Fibroblast of the conjunctiva (primary cell): ENCODE measurements around the gene MYLK.

Experiments used
- DNase-seq: peaks from one replicate; pipeline ENCODE4 v3.0.0-alpha.2; 2010; ENCODE audit warnings: low read depth

The MYLK gene

DNA sequence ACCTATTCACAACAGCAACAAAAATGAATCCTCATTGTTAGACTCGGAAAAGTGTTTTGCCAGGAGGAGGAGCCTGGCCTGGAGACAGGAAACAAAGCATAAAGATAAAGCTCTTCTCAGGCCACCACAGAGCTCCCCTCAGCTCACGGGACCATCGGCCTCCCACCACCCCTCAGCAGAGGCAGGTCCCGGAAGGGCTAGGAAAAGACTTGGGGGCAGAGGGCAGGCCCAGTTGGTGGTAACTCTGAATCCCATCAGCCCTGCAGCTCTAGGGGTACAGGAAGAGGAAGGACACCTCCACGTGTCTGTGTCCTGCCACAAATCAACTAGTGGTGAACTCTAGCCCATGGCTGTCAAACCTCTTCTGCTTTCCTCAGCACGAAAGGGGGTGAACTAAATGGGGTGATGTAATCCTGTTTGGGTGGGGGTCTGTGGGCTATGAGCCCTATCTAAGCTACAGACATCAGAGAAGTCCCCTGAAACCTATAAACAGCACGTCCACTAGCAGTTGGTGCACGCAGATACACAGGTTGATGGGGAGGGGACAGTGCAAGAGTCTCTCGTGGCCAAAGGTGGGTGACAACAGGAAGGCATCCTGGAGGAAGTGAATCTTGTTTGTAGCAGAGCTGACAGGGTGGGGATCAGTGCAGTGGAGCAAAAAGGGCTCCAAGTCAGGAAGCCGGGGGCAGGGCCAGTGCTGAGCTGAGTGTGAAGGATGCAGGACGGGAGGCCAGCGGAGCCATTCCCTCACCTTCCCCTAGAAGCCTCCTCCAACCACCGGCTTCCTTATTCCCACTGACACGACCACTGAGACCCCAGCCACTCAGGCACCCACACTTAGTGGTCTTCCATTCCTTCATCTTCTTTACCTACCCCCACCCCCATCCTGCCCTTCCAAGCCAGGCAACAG, 188.1 kb downstream of the MYLK start:
- no peak for DNase-seq

- DNase-seq = no peak
Observed at GRCh38 chr3:123695152-123695551, 189.0 kb downstream of the MYLK start.

- no peak for DNase-seq
Observed at GRCh38 chr3:123694366-123695087, 189.6 kb downstream of the MYLK start.

DNA sequence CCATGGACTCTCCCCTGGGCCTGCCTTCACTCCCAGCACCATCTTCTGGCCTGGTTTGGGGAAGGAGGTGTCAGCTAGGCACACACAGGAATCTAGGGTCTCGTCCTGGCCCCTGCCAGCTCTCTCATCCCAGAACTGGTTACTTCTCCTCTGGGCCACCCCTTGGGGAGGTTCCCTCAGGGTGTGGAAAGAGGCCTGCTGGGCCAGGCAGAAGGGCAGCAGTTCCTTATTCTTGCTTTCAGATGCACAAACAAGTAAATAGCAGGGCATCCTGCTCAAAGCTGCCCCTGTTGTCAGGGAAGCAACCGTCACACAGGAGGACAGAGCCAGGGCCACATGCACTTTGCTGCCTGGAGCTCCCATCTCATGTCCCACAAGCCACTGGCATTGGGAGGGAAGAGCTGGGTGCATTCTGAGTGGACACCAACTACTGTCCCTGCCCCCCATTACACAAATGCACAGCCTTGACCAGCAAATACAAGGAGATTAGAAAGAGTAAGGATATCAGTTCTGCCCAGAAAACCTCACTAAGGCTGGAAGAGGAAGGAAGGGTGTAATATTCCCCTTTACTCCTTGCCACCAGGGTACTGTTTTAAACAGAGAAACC, 190.4 kb downstream of the MYLK start:
- DNase-seq = no peak

DNA sequence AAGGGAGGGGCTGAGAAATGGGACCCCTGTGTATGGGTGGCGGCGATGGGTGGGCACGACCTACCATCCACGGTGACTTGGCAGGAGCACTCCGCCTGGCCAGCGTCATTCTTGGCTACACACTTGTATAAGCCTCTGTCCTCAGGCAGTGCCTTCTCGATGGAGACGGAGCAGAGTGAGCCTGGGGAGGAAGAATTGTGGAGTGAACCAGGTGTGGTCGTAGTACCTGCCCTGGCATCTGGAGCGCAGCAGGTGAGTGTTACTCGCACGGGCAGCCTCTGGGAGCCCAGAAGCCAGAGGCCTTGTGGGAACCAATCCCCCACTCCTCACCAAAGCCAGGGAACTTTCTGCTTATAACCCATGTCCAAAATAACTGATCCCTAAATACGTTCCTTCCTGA, 191.5 kb downstream of the MYLK start:
- DNase-seq = no peak

- no peak for DNase-seq
Observed at GRCh38 chr3:123692041-123692440, 192.1 kb downstream of the MYLK start.

GRCh38 chr3:123689831-123690230, 194.3 kb downstream of the MYLK start:
- no peak for DNase-seq

DNA sequence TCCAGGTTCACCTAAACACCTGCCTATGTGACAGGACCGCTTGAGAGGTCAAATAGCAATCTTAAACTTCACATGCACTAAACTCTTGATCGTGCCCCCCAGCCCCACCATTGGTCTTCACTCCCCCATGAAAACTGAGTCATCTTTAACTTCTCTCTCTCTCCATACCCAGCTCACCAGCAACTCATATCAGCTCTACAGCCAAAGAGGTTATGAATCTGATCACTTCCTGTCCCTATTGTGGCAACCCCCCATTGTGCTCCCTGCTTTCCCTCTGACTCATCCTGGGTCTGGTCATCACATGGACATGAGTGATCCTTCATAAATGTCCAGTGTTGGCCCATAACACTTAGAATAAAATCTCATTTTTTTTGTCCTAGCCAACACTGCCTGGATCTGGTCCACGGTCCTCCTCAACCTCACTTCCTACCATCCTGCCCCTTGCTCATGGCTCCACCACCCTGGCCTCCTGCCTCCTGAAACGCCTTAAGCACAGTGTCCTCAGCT, 195.8 kb downstream of the MYLK start:
- peak; percentile 75 for DNase-seq

DNA sequence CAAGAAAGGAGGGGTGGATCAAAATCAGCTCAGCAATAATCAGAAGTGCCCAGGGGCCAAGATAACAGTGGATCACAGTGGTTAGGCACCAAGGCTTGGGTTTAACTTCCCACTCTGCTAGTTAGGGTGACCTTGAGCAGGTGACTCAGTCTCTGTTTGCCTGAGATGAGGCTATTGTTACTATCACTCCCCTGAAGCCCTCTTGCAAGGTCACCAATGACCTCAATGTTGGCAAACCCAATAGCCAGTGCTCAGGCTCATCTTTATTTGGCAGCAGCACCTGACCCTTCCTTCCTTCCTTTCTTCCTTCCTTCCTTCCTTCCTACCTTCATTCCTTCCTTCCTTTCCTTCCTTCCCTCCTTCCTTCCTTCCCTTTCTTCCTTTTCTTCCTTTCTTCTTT, 196.8 kb downstream of the MYLK start:
- no peak for DNase-seq

DNA sequence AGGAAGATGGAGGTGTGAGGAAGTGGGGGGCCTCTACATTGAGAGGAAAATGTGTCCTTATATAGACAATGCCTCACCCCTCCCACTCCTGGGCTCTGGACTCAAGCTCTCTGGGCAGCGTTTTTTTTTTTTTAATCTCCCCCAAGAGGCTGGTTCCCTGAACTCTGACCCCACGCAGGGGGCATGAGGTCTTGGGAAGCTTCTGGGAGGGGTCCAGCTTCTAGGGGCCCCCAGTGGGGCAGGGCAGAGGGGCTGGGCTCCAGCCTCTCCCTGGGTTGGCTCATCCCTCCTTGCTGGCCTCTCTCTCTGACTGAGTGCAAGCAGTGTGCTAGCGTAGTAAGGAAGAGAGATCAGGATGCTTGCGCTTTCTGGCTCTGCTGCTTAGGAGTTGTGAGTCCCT, 197.9 kb downstream of the MYLK start:
- DNase-seq = peak; percentile 67

DNA sequence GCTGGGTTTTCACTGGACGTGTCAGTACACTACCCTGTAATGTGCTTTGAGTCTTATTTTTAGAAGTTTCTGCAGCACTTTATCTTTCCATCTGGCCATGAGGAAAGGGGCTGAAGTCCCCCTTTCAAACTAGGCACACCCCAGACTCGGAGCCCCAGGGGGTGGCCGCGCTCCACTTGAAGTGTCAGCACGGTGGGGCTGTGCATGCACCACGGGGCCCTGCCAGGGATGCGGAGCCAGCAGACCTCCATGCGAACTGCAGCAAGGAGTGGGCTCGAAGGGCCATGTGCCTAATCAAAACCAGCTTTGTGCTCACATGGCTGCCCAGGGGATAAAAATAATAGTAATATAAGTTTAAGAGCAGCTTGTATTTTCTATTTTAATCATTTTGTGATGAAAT, 198.4 kb downstream of the MYLK start:
- peak; percentile 30 for DNase-seq

DNA sequence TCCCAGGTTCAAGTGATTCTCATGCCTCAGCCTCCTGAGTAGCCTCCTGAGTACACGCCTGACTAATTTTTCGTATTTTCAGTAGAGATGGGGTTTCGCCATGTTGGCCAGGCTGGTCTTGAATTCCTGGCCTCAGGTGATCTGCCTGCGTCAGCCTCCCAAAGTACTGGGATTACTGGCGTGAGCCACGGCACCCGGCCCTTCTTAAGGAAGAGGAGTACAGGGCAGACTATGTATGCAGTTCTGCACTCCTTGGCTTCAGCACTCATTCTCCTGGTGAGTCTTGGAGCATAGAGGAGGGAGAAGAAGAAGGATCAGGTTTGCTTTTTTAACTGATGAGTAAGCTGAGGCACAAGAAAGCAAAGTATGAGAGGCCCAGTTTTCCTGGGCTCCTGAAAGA, 199.5 kb downstream of the MYLK start:
- no peak for DNase-seq

DNA sequence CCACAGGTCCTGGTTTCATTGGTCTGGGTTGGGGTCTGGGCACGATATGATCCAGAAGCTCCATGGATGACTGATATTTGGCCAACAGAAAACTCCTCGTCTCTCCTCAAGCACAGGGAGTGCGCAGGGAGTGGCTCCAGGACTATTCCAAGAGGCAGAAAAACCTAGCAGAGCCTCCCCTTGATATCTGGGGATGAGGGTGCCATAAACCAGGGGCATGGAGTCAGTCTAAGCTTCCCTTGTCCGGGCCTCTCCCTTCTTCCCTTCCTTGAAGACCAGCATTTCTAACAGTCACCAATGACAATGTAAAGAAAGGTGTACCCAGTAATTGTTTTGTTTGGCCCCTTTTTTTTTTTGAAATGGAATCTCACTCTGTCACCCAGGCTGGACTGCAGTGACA, 199.9 kb downstream of the MYLK start:
- DNase-seq = no peak

- DNase-seq = no peak
Observed at GRCh38 chr3:123683505-123684154, 200.5 kb downstream of the MYLK start.

DNA sequence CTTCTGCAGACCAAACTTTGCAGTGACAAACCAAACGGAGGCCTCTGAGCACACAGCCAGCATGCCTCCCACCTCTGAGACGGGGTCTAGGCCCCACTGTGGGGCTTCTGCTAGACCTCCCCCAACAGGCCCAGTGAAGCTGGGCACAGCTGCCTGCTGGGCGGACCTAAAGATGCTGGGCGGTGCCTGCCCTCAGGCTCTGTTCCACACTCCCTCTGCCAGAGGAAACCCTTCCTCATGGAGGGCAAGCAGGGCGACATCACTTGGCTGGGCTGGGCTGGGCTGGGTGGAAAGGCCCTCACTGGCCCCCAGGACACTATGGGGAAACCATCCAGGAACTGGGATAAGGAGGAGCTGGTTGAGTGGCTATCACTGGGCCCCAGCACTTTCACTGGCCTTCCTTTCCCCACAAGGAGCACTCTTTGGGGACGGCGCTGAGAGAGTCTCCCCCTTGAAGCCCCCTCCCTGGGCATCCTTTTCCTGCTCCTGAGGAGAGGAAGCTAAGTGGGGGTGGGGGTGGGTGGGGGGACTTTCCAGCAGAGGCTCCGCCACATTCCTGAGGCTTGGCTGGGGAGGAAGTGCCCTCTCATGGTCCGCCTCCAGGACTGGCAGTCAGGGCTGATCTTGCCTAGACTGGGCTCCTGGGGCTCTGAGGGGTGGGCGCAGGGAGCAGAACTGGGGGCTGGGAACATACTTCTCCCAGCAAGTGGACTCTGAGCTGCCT, 201.2 kb downstream of the MYLK start:
- no peak for DNase-seq

GRCh38 chr3:123682302-123682701, 201.8 kb downstream of the MYLK start:
- no peak for DNase-seq

DNA sequence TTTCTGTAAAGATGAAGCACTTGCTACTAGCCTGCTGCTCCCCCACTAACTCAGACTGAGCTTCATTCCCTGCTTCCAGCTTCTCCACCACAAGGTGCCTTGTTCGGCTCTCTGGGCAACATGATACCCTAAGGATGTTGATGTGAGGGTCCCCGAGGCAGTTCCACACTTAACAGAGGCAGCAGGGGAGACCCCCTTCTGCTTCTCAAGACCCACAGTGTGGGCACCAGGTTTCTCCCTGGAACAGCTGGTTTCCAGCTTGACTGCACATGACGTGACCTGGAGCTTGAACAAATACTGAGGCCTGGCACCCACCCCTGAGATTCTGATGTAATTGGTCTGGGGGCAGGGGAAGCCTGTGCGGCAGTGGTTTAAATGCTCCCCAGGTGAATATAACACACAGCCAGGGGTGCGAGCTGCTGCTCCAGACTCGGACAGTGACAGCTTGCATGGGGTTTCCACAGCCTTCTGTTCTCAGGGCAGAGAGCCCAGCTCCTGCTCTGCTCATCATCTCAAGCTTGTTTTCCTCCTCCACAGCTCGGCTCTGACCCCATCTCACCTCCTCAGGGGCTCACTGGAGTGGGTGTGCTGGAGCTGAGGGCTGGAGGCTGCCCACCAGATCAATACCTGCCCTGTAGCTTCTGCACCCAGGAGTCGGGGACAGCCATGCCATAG, 204.3 kb downstream of the MYLK start:
- no peak for DNase-seq

- DNase-seq = no peak
Observed at GRCh38 chr3:123678108-123678511, 206.0 kb downstream of the MYLK start.

- no peak for DNase-seq
Observed at GRCh38 chr3:123672429-123673146, 211.5 kb downstream of the MYLK start.

- DNase-seq = no peak
Observed at GRCh38 chr3:123670743-123671142, 213.4 kb downstream of the MYLK start.
